NCI-H1105 treated with DMSO at 0.1 percent for 48 hours (cell line): ENCODE measurements around the gene ZBTB9.
"Not testable (repeated sequence)": the region's sequence is repeated elsewhere in the genome, so short reads cannot be mapped to it uniquely, and the experiment has no call there.

Experiments used
- DNase-seq: peaks from one replicate; lab custom pipeline; 2025; lab: John Stamatoyannopoulos, UW

Gene ZBTB9

GRCh38 chr6:33466075-33466735, 11.8 kb downstream of the ZBTB9 start:
- DNase-seq = no peak

GRCh38 chr6:33467091-33467490, 12.7 kb downstream of the ZBTB9 start:
- DNase-seq = no peak

- no peak for DNase-seq
These were observed 15.3 kb downstream of the ZBTB9 start for GRCh38 chr6:33469661-33470060.

GRCh38 chr6:33477864-33478263, 23.5 kb downstream of the ZBTB9 start:
- DNase-seq = no peak

GRCh38 chr6:33481192-33481591, 26.8 kb downstream of the ZBTB9 start:
- DNase-seq = no peak

GRCh38 chr6:33482620-33483019, 28.2 kb downstream of the ZBTB9 start:
- DNase-seq = not testable (repeated sequence)

GRCh38 chr6:33483678-33484077, 29.3 kb downstream of the ZBTB9 start:
- DNase-seq = no peak

GRCh38 chr6:33484673-33485262, 30.4 kb downstream of the ZBTB9 start:
- DNase-seq = not testable (repeated sequence)

- not testable (repeated sequence) for DNase-seq
These were observed 31.3 kb downstream of the ZBTB9 start for GRCh38 chr6:33485680-33486079.

- DNase-seq = no peak
These were observed 34.0 kb downstream of the ZBTB9 start for GRCh38 chr6:33488339-33488738.

GRCh38 chr6:33490198-33490597, 35.8 kb downstream of the ZBTB9 start:
- no peak for DNase-seq

GRCh38 chr6:33490621-33491020, 36.2 kb downstream of the ZBTB9 start:
- no peak for DNase-seq

GRCh38 chr6:33492093-33492492, 37.7 kb downstream of the ZBTB9 start:
- no peak for DNase-seq

GRCh38 chr6:33497157-33497556, 42.8 kb downstream of the ZBTB9 start:
- no peak for DNase-seq

- DNase-seq = no peak
These were observed 48.1 kb downstream of the ZBTB9 start for GRCh38 chr6:33502486-33502885.

- DNase-seq = no peak
These were observed 50.1 kb downstream of the ZBTB9 start for GRCh38 chr6:33504486-33504885.

- DNase-seq = no peak
These were observed 51.4 kb downstream of the ZBTB9 start for GRCh38 chr6:33505548-33506370.
